Measurements from ENCODE around the gene SLC37A1.
"Not testable (repeated sequence)": the region's sequence is repeated elsewhere in the genome, so short reads cannot be mapped to it uniquely, and the experiment has no call there.

The SLC37A1 gene

DNA sequence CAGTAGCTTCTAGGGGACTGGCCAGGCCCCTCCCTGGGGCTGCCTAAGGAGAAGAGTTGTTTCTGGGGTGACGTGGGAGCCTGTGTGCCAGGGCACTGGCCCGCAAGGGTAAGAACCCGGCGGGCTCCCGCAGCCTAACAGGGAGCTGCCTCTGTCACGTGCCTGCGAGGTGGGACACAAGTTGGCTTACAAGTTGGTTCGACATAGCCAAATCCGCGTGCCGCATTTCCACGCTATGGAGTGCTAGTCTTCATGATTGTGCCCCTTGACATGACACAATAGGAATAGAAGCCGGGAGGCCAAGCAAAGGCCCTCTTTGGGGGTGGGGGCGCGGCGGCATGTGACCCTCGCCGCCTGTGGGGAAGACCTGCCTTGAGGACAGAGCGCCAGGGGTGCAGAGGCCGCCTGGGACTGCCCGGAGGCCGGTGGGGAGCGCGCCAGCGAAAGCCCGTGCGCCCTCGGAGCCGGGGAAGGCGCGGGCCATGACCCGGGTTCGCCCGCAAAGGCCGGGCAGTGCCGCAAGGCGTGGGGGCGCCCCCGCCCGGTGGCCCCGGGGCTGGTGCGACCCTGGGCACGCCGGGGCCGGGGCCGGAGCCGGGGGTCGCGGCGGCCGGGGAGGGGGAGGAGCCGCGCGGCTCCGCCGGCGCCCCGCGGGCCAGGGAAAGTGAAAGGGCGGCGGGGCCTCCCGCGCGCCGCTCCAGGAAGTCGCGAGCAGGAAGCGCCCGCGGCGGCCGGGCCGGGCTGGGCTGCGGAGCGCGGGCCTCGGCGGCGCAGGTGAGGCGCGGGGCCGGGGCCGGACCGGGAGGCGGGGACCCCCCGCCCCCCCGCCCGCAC, at the start of gene SLC37A1:
SLC37A1 (plus strand) TSS at position 702 of the 834 bp plus-strand sequence. CDS start 4,603 bp downstream, outside the sequence.
- peak; percentile 51 for DNase-seq (ENCODE audit: low read depth)
- Histone ChIP-seq H3K27me3 (replicated peaks; ENCODE audit: control insufficient read depth, insufficient read depth, low read length) (no peaks in the 10 kb centered on the region), H3K9ac (ENCODE audit: low read length) (peak within 1 kb of the TSS; percentile 75), H3K36me3 (ENCODE audit: control insufficient read depth, insufficient read depth, low read length, severe bottlenecking) (no peaks in the 10 kb centered on the region), H3K4me3 (ENCODE audit: low read length) (peak within 1 kb of the TSS; percentile 84), H3K4me1 (ENCODE audit: control insufficient read depth, insufficient read depth, low read length) (peaks cover 5% of the 10 kb centered on the region), H3K9me3 (ENCODE audit: control insufficient read depth, low read length) (no peaks in the 10 kb centered on the region)

DNA sequence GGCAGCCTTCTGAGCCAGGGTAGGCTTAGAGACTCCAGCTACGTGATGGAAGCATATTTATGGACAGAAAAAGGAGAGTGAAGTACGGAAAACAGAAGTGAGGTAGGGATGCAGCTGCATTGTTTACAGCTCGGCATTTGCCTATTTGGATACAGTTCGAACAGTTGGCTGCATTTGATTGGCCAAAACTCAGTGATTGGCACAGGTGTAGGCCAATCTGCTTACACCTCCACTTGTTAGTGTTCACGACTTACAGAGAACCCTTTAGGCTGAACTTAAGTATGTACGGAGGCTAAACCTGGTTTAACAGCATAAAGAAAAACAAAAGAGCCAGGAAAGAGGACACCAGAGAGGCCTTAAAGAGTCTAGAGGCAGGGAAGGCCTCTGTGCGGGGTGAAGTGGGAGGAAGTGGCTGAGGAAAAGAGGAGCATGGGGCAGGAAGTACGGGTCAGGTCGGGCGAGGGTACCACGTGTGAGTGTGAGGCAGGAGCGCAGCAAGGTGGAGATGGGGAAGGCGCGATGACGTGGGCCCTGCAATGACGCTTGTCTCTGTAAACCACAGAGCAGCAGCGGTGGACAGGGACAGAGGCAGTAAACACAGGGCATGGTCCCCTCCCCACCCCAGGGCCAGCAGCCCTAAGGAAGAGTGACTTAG, 49.7 kb upstream of the SLC37A1 start:
- H3K36me3 ChIP-seq (ENCODE audit: control insufficient read depth, insufficient read depth, low read length, severe bottlenecking), result no peaks in the 10 kb centered on the region
- no peaks in the 10 kb centered on the region for H3K9me3 ChIP-seq (ENCODE audit: control insufficient read depth, low read length)
- H3K9ac ChIP-seq (ENCODE audit: low read length), result no peak overlapping the region
- H3K4me3 ChIP-seq (ENCODE audit: low read length), result no peak overlapping the region
- peaks cover 7% of the 10 kb centered on the region for H3K4me1 ChIP-seq (ENCODE audit: control insufficient read depth, insufficient read depth, low read length)
- no peak for DNase-seq (ENCODE audit: low read depth)
- H3K27me3 ChIP-seq (replicated peaks; ENCODE audit: control insufficient read depth, insufficient read depth, low read length), result peaks cover 33% of the 10 kb centered on the region

DNA sequence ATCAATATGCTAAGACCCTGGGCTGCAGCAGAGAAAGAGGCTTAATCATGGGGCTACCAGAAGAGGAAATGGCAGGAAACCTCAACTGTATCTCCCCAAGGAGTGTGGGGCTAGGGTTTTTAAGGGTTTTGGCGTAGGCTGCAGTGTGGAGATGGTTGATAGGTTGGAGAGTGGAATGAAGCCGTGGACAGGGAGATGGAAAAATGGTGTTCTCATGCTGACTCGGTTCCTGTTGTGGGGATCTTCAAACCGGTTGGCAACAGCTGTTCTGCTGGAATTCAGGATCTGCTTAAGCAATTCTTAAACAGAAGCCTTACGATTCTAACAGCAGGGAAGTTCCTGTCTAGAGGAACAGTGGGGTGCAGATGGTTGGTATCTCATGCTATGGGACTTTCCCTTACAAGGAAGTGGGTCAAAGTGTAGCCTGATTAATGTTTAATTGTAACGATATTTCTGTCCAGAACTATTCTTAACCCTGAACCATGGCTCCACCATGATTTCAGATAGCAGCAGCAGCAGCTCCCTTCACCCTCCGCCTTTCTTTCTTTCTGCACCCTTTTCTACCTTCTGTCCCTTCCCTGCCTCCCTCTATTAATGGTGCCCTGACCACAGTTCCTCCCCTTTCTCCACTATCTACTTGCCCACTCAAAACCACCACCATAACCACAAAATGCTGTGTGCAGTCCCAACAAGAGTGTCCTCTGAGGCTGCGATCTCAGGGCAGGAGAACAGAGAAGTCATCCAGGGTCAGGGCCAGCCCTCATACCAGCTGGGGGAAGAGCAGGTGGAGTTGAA, 48.4 kb upstream of the SLC37A1 start:
- Histone ChIP-seq H3K4me3 (ENCODE audit: low read length) (no peak overlapping the region), H3K4me1 (ENCODE audit: control insufficient read depth, insufficient read depth, low read length) (peaks cover 7% of the 10 kb centered on the region), H3K36me3 (ENCODE audit: control insufficient read depth, insufficient read depth, low read length, severe bottlenecking) (no peaks in the 10 kb centered on the region), H3K9me3 (ENCODE audit: control insufficient read depth, low read length) (no peaks in the 10 kb centered on the region), H3K9ac (ENCODE audit: low read length) (no peak overlapping the region), H3K27me3 (replicated peaks; ENCODE audit: control insufficient read depth, insufficient read depth, low read length) (peaks cover 33% of the 10 kb centered on the region)
- DNase-seq (ENCODE audit: low read depth), result no peak

DNA sequence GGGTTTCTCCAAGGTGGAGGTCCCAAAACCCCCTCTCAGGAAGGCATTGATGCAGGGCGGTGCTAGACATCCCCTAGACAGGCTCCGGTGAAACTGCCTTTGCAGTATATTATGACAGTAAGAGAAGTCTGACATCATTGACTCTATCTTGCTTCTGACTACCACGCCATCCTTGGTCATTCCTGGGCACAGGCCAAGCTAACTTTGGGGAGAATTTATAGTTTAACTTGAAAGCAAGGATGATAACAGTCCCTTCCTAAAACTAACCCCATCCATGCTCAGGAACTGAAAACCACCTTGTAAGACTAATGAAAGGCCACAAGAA, 47.9 kb upstream of the SLC37A1 start:
- Histone ChIP-seq H3K4me1 (ENCODE audit: control insufficient read depth, insufficient read depth, low read length) (peaks cover 7% of the 10 kb centered on the region), H3K9ac (ENCODE audit: low read length) (no peak overlapping the region), H3K27me3 (replicated peaks; ENCODE audit: control insufficient read depth, insufficient read depth, low read length) (peaks cover 32% of the 10 kb centered on the region), H3K4me3 (ENCODE audit: low read length) (no peak overlapping the region), H3K9me3 (ENCODE audit: control insufficient read depth, low read length) (no peaks in the 10 kb centered on the region), H3K36me3 (ENCODE audit: control insufficient read depth, insufficient read depth, low read length, severe bottlenecking) (no peaks in the 10 kb centered on the region)
- DNase-seq (ENCODE audit: low read depth), result no peak

DNA sequence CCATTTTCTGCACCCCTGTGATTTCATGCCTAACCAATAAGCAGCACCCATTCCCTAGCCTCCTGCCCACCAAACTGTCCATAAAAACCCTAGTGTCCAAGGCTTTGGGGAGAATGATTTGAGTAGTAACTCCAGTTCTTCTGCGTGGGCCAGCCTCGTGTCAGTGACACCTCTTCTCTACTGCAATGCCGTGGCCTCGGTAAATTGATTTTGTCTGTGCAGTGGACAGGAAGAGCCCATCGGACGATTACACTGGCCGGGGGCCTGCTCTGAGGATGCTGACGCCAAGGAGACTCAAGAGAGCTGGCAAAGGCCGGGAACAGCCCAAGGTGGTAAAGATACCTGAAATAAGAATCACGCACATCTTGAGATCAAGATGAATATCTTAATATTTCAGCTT, 47.0 kb upstream of the SLC37A1 start:
- no peak for DNase-seq (ENCODE audit: low read depth)
- Histone ChIP-seq H3K4me1 (ENCODE audit: control insufficient read depth, insufficient read depth, low read length) (peaks cover 7% of the 10 kb centered on the region), H3K9me3 (ENCODE audit: control insufficient read depth, low read length) (no peaks in the 10 kb centered on the region), H3K27me3 (replicated peaks; ENCODE audit: control insufficient read depth, insufficient read depth, low read length) (peaks cover 33% of the 10 kb centered on the region), H3K9ac (ENCODE audit: low read length) (no peak overlapping the region), H3K36me3 (ENCODE audit: control insufficient read depth, insufficient read depth, low read length, severe bottlenecking) (no peaks in the 10 kb centered on the region), H3K4me3 (ENCODE audit: low read length) (no peak overlapping the region)

DNA sequence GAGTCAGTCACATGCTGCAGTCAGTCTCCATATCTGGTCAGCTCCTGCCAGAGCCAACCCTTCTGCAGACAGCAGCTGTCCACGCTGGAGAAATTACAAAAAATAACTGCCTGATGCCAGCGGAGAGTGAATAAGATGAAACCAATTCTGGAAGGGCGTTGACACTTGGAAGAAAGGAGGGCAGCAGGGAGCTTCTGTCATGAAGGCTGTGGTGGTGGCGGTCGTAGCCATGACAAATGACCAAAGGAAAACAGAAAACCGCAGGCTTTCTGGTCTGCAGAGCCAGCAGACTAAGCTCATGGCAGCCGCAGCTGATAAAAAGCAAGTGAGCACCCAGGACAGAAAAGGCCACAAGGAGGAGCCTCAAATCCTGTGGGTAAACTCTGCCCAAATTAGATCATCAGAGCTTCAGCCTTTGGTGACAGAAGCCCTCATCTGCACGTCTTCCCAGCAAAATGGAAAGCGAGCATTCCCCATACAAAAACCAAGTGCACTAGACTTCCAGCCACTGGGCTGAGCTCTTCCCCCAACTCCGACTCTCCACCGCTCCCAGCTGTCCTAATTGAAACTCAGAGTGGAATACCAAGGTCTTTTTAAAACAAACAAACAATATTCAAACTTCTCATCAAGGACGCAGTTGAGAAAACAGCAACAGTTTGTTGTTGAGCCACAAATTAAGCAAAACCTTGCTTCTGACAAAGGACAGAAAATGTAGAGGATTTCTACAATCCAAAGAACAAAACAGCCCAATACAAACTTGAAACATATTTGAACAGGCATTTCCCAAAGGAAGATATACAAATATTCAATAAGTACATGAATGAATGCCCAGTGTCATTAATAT, 46.3 kb upstream of the SLC37A1 start:
- Histone ChIP-seq H3K4me1 (ENCODE audit: control insufficient read depth, insufficient read depth, low read length) (peaks cover 7% of the 10 kb centered on the region), H3K4me3 (ENCODE audit: low read length) (no peak overlapping the region), H3K9me3 (ENCODE audit: control insufficient read depth, low read length) (no peaks in the 10 kb centered on the region), H3K9ac (ENCODE audit: low read length) (no peak overlapping the region), H3K36me3 (ENCODE audit: control insufficient read depth, insufficient read depth, low read length, severe bottlenecking) (no peaks in the 10 kb centered on the region), H3K27me3 (replicated peaks; ENCODE audit: control insufficient read depth, insufficient read depth, low read length) (peaks cover 33% of the 10 kb centered on the region)
- DNase-seq (ENCODE audit: low read depth), result peak; percentile 10

DNA sequence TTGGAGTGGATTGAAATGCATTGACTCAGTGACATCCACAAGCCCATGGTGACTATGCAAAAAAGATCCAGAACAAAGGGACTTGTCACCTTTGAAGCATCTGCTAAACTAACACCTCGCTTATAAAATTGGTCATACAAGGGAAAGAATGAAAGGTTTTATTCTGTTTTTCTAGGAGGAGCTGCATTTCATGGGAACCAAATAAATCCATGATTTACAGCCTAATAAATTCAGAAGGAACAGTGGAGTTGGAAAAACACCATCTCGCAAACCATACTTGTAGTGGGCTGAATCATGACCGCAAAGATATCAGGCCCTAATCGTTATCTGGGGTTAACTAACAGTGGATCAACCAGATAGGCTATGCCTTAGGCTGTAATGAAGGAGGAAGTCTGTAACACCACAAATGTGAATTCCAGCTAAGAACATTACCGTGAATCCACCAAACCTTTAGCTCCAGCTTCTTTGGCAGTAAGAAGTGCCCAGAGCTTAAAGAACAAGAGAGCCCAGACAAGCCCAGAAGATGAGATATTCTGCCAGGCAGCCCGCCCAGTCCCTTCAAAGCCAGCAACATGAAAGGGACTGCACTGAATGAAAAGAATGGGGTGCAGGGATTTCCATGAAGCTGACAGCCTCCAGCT, 45.0 kb upstream of the SLC37A1 start:
- peaks cover 9% of the 10 kb centered on the region for H3K4me1 ChIP-seq (ENCODE audit: control insufficient read depth, insufficient read depth, low read length)
- peaks cover 30% of the 10 kb centered on the region for H3K27me3 ChIP-seq (replicated peaks; ENCODE audit: control insufficient read depth, insufficient read depth, low read length)
- no peak overlapping the region for H3K4me3 ChIP-seq (ENCODE audit: low read length)
- no peak for DNase-seq (ENCODE audit: low read depth)
- no peaks in the 10 kb centered on the region for H3K9me3 ChIP-seq (ENCODE audit: control insufficient read depth, low read length)
- H3K36me3 ChIP-seq (ENCODE audit: control insufficient read depth, insufficient read depth, low read length, severe bottlenecking), result no peaks in the 10 kb centered on the region
- H3K9ac ChIP-seq (ENCODE audit: low read length), result no peak overlapping the region

DNA sequence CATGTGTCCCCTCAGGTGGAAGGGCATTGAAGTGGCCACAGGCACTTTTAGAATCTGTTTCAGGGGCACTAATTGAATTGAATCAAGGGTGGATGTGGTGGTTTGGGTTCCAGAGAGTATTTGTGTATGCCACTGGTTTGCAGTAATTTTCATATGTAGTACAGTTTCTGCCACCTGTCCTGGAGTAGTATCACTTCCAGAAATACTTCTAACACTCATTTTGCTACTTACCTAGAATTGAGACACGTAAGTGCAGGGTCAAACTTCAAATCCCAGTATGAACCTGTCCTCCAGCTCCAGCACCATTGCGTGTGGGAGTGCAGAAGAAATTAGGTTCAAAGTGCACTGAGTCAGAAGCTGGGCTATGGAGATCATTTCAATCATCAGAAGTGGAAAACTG, 44.4 kb upstream of the SLC37A1 start:
- no peak overlapping the region for H3K4me3 ChIP-seq (ENCODE audit: low read length)
- no peak for DNase-seq (ENCODE audit: low read depth)
- no peak overlapping the region for H3K9ac ChIP-seq (ENCODE audit: low read length)
- H3K4me1 ChIP-seq (ENCODE audit: control insufficient read depth, insufficient read depth, low read length), result peaks cover 15% of the 10 kb centered on the region
- H3K9me3 ChIP-seq (ENCODE audit: control insufficient read depth, low read length), result no peaks in the 10 kb centered on the region
- no peaks in the 10 kb centered on the region for H3K36me3 ChIP-seq (ENCODE audit: control insufficient read depth, insufficient read depth, low read length, severe bottlenecking)
- peaks cover 25% of the 10 kb centered on the region for H3K27me3 ChIP-seq (replicated peaks; ENCODE audit: control insufficient read depth, insufficient read depth, low read length)

DNA sequence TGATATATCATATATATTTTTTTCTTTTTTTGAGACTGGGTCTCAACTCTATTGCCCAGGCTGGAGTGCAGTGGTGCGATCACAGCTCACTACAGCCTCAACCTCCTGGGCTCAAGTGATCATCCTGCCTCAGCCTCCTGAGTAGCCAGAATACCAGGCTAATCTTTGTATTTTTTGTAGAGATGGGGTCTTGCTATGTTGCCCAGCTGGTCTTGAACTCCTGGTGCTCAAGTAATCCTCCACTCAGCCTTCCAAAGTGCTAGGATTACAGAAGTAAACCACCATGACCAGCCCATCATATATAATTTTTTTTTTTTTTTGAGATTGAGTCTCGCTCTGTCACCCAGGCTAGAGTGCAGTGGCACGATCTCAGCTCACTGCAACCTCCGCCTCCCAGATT, 43.9 kb upstream of the SLC37A1 start:
- not testable (repeated sequence) for H3K36me3 ChIP-seq (ENCODE audit: control insufficient read depth, insufficient read depth, low read length, severe bottlenecking); H3K4me3 ChIP-seq (ENCODE audit: low read length); DNase-seq (ENCODE audit: low read depth); H3K9me3 ChIP-seq (ENCODE audit: control insufficient read depth, low read length); H3K9ac ChIP-seq (ENCODE audit: low read length)
- Histone ChIP-seq H3K4me1 (ENCODE audit: control insufficient read depth, insufficient read depth, low read length) (peaks cover 20% of the 10 kb centered on the region), H3K27me3 (replicated peaks; ENCODE audit: control insufficient read depth, insufficient read depth, low read length) (peaks cover 25% of the 10 kb centered on the region)

DNA sequence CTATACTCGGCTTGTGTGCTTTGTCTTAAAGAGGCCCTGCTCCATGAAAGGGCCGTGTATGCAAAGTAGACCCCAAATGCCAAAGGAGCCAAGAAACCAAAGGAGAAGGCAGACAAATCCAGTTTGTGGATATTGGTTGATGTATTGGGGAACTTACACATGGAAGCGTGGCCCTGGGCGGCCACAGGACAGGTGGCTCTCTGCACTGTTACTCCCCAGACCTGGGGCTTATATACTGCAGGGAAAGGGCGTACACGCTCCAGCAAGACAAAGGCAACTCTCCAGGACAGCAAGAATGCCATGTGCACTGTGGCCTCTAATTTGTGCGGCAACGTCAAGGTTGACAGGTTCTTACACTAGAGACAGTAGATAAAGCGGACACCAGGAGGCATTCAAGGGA, 42.4 kb upstream of the SLC37A1 start:
- H3K27me3 ChIP-seq (replicated peaks; ENCODE audit: control insufficient read depth, insufficient read depth, low read length), result peaks cover 25% of the 10 kb centered on the region

More for the DNA sequence above, 42.4 kb upstream of the SLC37A1 start:
- H3K9ac ChIP-seq (ENCODE audit: low read length), result no peak overlapping the region
- no peak overlapping the region for H3K4me3 ChIP-seq (ENCODE audit: low read length)
- no peaks in the 10 kb centered on the region for H3K9me3 ChIP-seq (ENCODE audit: control insufficient read depth, low read length)
- H3K4me1 ChIP-seq (ENCODE audit: control insufficient read depth, insufficient read depth, low read length), result peaks cover 12% of the 10 kb centered on the region
- no peak for DNase-seq (ENCODE audit: low read depth)
- no peaks in the 10 kb centered on the region for H3K36me3 ChIP-seq (ENCODE audit: control insufficient read depth, insufficient read depth, low read length, severe bottlenecking)

Measured in adipocyte (in vitro differentiated cells).